RCC 7860 (cell line): ENCODE results near the gene FGFRL1.
A peak's percentile ranks its signal among the peaks of the same experiment; 100 is the strongest.
"Not testable (repeated sequence)": the region's sequence is repeated elsewhere in the genome, so short reads cannot be mapped to it uniquely, and the experiment has no call there.

Source experiments
- DNase-seq: peaks from one replicate; pipeline ENCODE4 v3.0.0-alpha.2; 2015; ENCODE audit warnings: low spot score
- FAIRE-seq: peaks from 2 replicates; lab custom pipeline; 2012; peaks lifted over from hg19 to GRCh38; lab: Jason Lieb, UNC

The FGFRL1 gene

DNA sequence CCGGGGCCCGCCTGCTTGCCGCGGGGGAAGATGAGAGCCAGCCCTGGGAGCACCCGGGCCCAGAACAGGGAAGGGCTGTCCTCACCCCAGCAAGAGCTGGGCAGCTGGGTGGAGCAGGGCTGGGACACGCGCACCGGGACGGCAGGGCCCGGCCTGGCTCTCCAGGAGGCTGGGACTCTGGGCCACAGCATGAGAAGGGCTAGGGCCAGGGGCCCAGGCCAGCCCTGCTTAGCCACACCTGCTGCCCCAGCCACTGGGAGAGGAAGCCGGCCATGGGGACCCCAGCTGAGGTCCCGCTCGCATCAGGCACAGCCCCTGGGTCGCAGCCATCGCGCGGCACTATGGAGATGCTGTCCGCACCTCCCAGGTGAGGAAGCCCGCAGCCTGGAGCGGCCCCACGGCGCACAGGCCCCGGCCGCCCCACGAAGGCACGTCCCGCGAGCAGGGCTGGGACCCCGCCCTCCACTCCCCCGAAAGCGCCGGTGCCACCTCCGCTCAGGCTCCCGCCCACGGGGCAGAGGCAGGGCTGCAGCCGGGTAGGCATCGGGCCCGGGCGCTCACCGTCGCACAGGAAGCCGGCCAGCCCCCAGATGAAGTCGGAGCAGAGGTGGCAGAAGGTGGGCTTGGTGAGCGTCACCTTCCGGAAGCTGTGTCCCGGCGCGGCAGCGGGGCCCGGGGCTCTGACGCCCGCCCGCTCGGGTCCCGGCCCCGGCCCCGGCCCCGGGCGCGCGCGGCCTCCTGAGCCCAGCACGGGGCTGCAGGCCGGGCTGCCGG, 38.6 kb upstream of the FGFRL1 start:
- no peak for DNase-seq
- no peak for FAIRE-seq

DNA sequence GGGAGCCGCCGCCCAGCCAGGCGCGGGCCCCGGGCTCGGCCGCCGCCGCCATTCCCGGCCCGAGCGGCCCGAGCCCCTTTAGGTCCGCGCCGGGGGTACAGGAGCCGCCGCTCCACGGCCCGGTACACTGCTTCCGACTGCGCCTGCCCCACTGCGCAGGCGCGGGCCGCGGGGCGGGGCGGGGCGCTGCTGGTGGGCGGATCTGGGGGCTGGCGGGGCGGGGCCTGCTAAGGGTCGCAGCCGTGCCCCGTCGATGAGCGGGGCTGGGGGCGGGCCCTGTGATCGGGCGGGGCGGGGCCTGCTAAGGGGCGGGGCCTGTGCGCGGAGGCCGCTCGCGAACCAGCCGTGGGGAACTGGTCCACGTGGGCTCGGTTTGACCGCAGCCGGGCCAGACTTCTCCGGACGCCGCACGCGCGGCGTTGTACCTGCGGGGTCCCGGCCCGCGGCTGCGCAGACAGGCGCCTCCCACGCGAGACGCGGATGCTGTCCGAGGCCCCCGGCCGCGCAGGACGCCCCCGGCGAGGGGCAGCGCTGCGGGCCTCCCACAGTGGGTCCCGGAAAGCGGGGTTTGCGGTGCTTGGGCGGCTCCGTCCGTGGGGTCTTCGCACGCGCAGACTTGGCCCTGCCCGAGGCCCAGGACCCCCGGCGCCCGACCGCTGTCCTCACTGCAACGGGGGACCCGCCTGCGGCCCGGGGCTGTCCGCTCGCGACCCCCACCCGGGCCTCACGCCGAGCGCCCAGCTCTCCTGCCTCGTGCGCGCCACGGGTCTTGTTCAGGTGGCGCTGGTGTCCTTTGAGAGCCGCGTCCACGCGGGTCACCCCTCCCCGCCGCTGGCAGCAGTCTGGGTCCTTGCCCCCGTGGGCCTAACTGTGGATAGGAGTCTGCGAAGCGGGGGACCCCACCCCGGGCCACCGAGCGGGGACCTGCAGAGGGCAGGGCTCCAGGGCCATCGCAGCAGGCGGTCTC, 37.7 kb upstream of the FGFRL1 start, which contains the start of gene DGKQ:
Gene DGKQ, minus strand, starts transcription at position 139 of the 967 bp plus-strand sequence. Its CDS starts 87 bp downstream, at position 52.
- FAIRE-seq (no peak), DNase-seq (peak; percentile 66)

DNA sequence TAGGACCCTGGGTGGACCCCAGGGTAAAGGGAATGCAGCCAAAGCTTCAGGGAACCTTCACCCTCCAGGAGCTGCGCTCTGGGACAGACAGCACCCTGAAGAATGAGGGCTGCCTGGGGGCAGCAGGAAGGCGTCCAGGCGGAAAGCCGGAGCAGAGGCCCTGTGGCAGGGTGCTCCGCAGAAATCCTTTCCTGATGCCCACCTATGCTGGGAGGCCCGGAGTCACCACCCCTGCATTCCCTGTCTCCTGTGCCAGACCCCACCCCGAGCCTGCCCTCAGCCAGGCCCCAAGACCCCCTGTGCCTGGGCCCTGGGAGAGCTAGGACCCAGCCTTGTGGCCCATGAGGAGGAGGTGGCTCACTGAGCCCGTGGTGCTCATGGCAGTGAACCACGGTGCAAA, 36.8 kb upstream of the FGFRL1 start:
- no peak for FAIRE-seq
- no peak for DNase-seq

DNA sequence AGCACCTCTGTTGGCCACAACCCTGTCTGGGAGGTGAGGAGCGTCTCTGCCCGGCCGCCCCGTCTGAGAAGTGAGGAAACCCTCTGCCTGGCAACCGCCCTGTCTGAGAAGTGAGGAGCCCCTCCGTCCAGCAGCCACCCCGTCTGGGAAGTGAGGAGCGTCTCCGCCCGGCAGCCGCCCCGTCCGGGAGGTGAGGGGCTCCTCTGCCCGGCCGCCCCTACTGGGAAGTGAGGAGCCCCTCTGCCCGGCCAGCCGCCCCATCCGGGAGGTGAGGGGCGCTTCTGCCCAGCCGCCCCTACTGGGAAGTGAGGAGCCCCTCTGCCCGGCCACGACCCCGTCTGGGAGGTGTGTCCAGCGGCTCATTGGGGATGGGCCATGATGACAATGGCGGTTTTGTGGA, 35.4 kb upstream of the FGFRL1 start:
- not testable (repeated sequence) for FAIRE-seq, DNase-seq

DNA sequence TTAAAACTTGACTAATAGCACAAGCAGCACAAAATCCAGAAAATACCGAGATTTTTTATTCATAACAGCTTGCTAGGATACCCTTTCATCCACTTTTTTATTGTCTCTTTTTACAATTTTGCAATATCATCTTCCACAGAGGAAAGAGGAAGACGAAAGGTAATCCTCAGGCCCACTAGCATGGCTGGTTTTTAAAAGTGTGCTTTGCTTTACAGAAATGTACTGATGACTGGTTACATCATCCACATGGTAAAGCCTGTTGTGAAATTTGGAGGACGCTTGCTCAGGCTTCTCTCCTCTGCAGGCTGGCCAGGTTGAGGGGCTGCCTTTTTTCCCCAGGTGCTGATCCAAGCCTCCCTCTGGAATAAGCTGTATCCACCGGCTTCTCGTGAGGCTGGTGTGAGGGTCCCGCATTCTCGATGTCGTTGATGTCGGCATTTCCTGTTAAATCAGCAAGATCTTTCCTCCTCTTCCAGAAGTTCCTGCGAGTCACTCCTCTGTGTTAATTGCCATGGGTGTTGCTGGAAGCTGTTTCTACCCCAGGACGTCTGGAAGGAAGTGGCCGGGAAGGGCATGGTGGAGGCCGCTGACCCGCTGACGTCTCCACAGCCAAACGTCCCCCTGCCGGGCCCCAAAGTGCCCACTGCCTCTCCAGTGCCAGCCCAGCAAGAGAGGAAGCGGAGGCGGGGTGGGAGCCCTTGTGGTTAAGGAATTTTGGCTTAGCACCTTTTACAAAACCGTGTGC, 32.3 kb upstream of the FGFRL1 start:
- FAIRE-seq (no peak), DNase-seq (no peak)

DNA sequence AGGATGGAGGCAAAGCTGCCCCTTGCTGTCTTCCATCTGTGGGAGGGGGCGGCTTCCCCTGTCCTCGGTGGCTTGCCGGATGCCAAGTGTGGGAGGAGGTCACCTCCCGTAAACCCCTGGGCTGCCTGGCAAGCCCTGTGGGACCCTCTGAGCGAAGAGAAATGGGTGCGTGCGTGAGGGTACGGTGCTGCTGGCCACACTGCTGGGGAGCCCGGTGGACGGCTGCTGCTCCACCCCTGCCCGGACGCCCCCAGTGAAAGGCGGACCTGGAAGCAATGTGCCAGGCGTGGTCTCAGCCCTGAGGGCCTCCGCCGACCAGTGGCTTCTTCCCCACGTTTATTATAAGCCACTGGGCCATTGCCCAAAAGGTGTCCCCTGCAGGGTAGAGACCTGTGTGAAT, 29.1 kb upstream of the FGFRL1 start:
- no peak for FAIRE-seq
- no peak for DNase-seq

DNA sequence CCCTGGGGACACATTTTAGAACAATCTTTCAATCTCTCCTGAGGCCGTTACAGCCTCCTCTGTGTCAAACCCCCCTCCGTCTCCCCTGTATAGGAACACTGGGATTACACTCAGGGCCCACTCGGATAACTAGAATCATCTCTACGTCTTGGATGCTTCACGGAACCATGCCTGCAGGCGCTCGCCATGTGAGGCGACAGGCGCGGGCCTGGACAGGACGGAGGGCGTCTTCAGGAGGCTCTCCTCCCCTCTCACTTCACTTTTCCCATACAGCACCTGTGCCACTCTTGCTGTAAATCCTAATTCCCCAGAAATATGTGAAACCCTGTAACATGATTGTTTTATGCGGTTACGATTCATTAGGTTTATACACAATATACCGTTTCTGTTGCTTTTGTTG, 28.6 kb upstream of the FGFRL1 start:
- DNase-seq (no peak), FAIRE-seq (no peak)

DNA sequence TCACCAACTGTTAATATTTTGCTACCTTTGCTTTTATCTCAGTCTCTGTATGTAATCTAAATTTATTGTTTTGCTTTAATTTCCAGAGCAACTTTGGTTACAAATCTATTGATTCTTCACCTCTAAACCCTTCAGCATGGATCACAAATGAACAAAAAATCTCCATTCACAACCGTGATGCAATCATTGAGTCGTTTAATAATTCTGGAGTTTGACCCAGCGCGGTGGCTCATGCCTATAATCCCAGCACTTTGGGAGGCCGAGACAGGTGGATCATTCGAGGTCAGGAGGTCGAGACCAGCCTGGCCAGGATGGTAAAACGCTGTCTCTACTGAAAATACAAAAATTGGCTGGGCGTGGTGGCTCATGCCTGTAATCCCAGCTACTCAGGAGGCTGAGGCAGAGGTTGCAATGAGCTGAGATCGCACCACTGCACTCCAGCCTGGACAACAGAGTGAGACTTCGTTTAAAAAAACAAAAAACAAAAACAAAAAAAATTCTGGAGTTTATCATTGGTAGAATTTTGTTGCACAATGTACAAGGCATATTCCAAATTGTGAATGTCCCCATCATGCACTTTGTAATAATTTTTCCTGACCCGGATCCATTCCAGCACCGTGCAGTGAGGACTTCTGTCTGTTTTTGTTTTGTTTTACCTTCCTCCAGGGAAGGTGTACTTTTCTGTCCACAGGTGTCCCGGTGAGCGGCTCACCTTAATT, 26.9 kb upstream of the FGFRL1 start:
- DNase-seq = no peak
- FAIRE-seq = no peak

DNA sequence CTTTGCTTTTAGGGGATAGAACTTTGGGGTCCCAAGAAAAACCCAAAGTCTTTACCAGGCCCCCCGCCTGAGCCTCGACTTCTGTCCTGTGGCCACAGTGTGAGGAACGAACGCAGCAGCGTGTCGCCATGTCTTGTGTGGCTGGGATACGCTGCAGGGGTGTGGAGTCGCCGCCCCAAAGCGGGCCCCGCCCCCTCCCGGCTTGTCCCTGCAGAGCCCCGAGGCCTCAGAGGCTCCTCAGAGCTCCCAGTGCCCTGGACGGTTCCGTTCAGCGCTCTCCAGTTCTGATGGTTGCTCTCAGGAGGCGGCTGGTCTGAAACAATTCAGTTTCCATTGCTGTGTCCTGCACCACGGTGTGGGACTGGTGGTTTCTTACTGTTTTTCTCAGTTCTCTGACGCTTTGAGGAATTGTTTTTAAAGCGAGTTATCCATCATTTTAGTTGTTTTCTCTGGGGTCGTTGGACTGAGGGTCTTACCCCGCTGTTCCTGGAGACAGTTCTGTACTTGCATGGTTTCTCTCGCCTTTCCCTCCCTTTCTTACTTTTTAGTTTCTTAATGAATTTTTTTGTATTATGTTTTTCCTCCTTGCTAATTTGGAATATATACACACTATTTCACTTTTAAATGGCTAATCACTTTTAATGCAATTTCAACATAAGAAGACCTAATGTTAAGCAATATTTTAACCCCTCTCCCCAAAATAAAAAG, 26.1 kb upstream of the FGFRL1 start:
- FAIRE-seq = no peak
- no peak for DNase-seq

DNA sequence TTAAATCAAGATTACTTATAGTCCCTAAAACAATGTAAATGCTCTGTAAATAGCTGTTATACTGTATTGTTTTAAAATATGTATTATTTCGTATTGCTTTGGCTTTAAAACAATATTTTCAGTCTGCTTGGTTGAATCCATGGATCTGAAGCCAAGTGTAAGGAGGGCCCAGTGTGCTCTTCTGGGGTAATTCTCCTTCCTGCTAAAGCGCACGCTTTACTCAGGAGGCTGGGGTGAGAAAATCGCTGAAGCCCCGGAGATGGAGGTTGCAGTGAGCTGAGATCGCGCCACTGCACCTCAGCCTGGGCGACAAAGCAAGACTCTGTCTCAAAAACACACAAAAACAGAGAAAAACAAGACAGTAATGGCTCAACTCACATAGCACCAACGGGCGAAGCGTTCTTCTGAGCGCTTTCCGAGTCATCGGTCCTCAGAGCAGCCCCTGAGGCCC, 25.0 kb upstream of the FGFRL1 start:
- FAIRE-seq (no peak), DNase-seq (no peak)

DNA sequence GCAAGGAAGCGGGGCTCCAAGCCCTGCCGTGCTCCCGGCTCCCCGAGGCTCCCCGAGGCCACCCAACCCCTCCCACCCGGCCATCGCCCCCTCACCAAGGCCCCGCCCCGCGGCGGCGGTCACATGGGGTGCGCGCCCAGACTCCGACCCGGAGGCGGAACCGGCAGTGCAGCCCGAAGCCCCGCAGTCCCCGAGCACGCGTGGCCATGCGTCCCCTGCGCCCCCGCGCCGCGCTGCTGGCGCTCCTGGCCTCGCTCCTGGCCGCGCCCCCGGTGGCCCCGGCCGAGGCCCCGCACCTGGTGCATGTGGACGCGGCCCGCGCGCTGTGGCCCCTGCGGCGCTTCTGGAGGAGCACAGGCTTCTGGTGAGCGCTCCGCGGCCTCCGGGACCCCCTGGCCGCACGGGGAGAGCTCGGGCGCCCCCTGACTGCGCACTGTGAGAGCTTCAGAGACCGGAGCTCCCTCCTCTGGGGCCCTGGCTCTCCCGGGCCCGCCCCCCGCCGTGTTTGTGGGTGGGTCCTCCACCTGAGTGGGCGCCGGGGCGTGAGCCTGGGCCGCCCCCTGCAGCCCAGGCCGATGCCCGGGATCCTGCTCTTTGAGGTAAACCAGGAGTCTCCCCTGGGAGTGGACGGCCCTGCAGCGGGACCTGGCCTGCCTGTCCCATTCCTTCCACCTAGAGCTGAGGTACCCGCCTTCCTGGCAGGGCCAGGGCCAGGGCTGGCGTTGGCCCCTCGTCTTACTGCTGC, 24.4 kb upstream of the FGFRL1 start, which contains the start of gene IDUA:
Gene IDUA, plus strand, starts transcription at position 166 of the 745 bp plus-strand sequence. Its CDS starts 41 bp downstream, at position 207.
- peak; percentile 67 for DNase-seq
- no peak for FAIRE-seq

DNA sequence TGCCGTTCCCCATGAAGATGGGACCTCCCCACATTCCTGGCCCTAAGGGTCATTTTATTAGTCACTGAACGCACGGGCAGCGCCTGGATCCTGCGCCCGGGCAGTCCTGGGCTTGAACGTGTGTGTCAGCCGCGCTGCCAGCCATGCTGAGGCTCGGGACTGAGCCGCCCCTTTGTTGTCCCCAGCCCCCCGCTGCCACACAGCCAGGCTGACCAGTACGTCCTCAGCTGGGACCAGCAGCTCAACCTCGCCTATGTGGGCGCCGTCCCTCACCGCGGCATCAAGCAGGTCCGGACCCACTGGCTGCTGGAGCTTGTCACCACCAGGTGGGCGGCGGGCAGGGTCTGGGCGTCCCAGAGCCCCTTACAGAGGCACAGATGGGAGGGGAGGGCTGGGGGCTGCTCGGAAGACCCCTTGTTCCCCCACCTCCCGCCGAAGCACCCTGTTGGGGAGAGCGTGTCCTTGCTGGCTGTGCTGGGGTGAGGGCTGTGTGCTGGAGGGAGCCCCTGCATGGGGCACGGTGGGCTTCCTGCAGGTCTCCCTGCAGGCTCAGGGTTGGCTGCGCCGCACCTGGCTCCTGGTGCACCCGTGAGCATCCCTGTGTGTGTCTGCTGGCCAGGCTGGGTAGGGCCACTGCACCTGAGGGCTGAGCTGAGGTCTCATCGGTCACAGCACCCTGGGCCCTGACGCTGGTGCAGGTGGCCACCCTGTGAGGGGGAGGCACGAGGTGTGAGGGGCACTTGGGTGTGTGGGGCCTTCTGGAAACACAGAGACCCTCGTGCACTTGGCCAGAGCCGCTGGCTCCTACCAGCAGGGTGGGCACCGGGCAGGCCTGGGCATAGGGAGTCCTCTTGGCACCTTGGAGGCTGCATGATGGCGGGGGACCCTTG, 23.6 kb upstream of the FGFRL1 start:
- peak; percentile 42 for FAIRE-seq
- peak; percentile 85 for DNase-seq

DNA sequence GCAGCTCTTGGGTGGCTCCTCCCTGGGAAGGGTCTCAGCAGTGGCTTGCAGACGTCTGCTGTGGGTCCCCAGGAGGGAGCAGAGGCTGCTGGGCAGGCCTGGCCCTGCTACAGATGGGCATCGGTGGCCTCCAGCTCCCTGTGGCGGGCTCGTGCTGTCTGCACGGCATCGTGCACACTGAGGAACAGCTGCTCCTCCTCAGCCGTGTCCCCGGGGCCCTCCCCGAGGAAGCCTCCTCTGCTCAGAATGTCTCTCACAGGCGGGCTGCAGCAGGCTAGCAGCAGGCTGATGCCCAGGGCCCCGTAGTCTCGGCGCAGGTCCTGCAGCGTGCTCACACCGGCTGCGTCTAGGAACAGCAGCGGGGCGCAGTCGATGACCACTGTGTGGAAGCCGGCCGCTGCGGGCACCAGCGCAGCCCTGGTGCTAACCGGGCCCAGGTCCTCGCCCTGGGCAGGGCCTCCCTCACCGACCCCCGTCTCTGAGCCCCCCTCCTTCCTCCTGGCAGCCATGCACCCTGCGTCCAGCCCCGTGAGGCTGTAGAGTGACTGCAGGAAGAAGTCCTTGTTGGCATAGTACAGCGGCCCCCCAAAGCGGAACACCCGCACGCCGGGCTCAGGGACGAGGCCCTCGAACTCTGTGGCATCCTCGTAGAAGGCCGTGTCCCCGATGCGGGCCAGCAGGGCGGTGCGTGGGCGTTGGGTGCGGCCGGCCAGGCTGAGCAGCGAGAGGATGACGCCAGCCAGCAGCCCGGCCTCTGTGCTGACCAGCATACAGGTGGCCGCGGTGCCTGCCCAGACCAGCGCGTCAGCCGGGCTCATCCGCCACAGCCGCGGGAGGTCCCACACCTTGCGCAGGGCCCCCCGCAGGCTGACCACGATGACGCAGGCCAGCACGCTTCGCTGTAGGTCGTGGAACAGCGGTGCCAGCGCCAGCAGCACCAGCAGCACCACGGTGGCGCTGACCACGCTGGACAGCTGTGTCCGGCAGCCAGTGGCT, 22.4 kb upstream of the FGFRL1 start:
- no peak for DNase-seq
- no peak for FAIRE-seq

DNA sequence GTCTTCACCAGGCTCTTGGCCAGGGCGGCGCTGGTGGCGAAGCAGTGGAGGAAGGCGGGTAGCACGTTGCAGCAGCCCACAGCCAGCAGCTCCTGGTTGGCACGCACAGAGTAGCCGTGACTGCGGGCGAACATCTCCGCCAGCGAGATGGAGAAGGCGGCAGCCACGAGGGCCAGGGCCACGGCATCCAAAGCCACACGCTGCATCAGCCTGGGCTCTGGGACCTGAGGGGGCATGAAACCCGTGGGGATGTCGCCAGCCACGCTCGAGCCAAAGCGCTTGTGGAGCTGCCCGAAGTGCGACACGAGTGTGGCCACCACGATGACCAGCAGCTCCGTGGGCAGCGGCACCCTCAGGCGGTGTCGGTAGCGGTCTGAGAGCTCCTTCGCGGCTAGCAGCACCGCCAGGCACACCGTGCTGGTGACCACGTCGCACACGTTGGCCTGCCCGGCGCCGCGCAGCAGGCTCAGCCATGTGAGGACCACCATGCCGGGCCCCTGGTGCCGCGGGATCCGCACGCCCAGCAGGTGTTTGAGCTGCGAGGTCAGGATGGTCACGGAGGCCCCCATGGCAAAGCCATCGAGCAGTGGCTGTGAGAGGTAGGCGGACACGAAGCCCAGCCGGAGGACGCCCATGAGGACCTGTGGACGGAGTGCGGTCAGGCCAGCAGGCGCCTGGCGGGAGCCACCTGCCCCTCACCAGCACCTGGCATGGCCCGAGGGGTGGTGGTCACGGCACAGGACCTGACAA, 21.5 kb upstream of the FGFRL1 start:
- no peak for FAIRE-seq
- DNase-seq = no peak

DNA sequence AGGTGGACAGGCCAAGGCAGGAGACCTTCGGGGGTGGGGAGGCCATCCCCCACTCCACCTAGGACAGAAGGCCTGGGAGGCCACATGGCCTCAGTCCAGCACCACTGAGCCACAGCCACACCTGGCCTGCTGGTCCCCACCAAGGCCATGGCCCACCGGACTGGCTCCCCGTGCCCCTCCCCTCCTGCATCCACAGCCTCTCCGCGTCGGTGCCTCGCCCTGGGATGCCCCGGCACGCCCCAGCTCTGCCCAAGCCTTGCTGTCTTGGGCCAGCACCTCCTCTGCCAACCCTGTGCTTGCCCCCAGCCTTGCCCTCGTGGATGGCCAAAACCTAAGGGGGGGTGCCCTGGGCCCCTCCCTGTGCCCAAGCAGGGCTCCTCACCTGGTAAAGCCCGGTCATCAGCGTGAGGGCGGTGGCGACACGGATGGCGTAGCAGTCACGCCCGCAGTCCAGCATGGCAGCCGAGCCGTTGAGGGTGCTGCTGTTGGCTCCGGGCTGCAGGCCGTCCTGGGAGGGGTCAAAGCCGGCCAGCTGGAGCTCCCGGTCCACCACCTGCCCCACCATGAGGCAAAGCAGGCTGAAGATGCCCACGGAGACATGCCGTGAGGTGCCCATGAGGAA, 20.6 kb upstream of the FGFRL1 start:
- DNase-seq (no peak), FAIRE-seq (no peak)
